Brain microvascular endothelial cell (primary cell): ENCODE measurements around the gene RUBCNL.

Source experiments
- DNase-seq: peaks from one replicate; pipeline ENCODE4 v3.0.0-alpha.2; 2020
- H3K27ac ChIP-seq: fragments of 250-450 bp; sonication (Bioruptor Pico); 2 replicates; pipeline ENCODE4 v1.5.1; 2020; ENCODE audit warnings: mild to moderate bottlenecking, moderate library complexity
- H3K27me3 ChIP-seq: fragments of 250-450 bp; sonication (Bioruptor Pico); replicated peaks from 2 replicates; pipeline ENCODE4 v1.5.1; 2020; ENCODE audit warnings: mild to moderate bottlenecking
- H3K36me3 ChIP-seq: fragments of 250-450 bp; sonication (Bioruptor Pico); replicated peaks from 2 replicates; pipeline ENCODE4 v1.5.1; 2020; ENCODE audit warnings: mild to moderate bottlenecking
- H3K4me3 ChIP-seq: 2 replicates; pipeline ENCODE4 v1.5.1; 2011; ENCODE audit warnings: low read depth, mild to moderate bottlenecking, control low read depth, low read length, moderate library complexity
- in situ Hi-C: cut with HindIII; loops from 2 replicates; pipeline ENCODE4 v1.10.0; 2017; ENCODE audit warnings: low sequenced_read_pairs, low pct_ligation_motif_present
- TF ChIP-seq, protein P1 (sequence below): IDR thresholded peaks from 2 replicates; pipeline ENCODE4 v1.5.1; 2011; ENCODE audit warnings: low read depth, mild to moderate bottlenecking, moderate library complexity, low read length, control low read depth, inconsistent platforms; ENCODE audit errors: missing control alignments

The RUBCNL gene

GRCh38 chr13:46314587-46314986 is 72.5 kb downstream of the RUBCNL start:
- H3K27ac ChIP-seq: no peak overlapping the region
- H3K27me3 ChIP-seq: peaks cover 2% of the 10 kb centered on the region
- in situ Hi-C loops: no loop called here
- no peak for DNase-seq
- H3K36me3 ChIP-seq: no peaks in the 10 kb centered on the region
- H3K4me3 ChIP-seq: no peak overlapping the region
- TF ChIP-seq, protein P1, sequence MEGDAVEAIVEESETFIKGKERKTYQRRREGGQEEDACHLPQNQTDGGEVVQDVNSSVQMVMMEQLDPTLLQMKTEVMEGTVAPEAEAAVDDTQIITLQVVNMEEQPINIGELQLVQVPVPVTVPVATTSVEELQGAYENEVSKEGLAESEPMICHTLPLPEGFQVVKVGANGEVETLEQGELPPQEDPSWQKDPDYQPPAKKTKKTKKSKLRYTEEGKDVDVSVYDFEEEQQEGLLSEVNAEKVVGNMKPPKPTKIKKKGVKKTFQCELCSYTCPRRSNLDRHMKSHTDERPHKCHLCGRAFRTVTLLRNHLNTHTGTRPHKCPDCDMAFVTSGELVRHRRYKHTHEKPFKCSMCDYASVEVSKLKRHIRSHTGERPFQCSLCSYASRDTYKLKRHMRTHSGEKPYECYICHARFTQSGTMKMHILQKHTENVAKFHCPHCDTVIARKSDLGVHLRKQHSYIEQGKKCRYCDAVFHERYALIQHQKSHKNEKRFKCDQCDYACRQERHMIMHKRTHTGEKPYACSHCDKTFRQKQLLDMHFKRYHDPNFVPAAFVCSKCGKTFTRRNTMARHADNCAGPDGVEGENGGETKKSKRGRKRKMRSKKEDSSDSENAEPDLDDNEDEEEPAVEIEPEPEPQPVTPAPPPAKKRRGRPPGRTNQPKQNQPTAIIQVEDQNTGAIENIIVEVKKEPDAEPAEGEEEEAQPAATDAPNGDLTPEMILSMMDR: no peak

DNA sequence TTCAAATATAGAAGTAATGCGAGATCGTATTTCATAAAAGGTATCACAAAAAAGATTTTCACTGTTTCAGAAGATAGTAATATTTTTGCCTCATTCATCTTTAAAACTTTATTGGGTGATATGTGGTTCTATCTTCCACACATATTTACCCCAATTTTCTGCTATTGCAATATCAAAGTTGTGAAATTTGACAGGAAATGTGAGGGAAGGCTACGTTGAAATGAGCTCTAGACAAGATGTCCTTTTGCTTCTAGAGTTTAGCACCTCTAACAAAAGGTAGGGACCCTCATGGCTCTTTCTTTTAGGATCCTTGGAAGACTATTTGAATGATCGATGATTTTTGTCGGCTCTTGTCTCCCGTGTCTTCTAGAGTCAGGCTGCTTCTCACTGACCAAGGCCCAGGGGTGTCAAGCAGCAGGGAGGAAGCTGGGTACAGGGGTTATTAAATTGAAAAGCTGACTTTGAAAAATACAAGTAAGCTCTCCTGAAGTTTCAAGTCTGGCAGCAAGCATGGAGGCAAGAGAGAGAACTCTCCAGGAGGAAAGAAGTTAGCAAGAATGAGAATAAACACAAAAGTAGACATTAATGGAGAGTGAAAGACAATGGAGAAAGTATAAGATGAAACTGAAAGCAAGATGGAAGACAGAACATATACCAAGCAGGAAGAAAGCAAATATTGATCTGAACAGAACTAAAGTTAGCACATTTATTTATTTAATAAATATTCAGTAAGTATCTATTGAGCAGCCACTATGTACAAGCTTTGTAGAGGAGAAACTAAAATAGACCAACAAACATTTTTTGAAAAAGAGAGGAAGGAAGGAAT is 73.4 kb downstream of the RUBCNL start:
- Histone ChIP-seq H3K4me3 (no peak overlapping the region), H3K27me3 (no peaks in the 10 kb centered on the region), H3K36me3 (no peaks in the 10 kb centered on the region), H3K27ac (no peak overlapping the region)
- DNase-seq: no peak
- in situ Hi-C loops: no loop called here
- TF ChIP-seq, protein P1: no peak

GRCh38 chr13:46313024-46313423 is 74.0 kb downstream of the RUBCNL start:
- H3K27ac ChIP-seq: no peak overlapping the region
- no peak overlapping the region for H3K4me3 ChIP-seq
- DNase-seq: no peak
- TF ChIP-seq, protein P1: no peak
- H3K27me3 ChIP-seq: no peaks in the 10 kb centered on the region
- H3K36me3 ChIP-seq: no peaks in the 10 kb centered on the region
- in situ Hi-C loops: no loop called here

- Histone ChIP-seq H3K27me3 (no peaks in the 10 kb centered on the region), H3K4me3 (no peak overlapping the region), H3K27ac (no peak overlapping the region), H3K36me3 (no peaks in the 10 kb centered on the region)
- in situ Hi-C loops: no loop called here
- no peak for DNase-seq
- TF ChIP-seq, protein P1: no peak
These were observed 75.8 kb downstream of the RUBCNL start for GRCh38 chr13:46311217-46311616.

DNA sequence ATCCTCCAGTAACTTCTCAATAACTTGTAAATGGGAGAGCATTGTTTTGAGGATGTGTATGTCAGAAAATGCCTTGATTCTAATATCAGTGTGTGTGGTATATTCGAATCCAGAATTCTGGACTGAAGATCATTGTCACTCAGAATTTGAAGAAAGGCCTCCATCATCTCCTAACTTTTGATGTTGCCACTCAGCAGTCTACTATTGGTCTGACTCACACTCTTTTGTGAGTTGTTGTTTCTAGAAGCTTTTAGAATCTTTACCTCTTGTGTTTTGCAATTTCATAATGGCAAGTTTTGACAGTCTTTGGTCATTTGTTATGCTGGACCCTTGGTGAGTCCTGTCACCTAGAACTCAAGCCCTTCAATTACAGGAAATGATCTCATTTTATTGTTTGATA is 77.0 kb downstream of the RUBCNL start:
- TF ChIP-seq, protein P1: no peak
- Histone ChIP-seq H3K27ac (no peak overlapping the region), H3K27me3 (no peaks in the 10 kb centered on the region), H3K4me3 (no peak overlapping the region), H3K36me3 (no peaks in the 10 kb centered on the region)
- in situ Hi-C loops: no loop called here
- DNase-seq: no peak

GRCh38 chr13:46307554-46307953 is 79.5 kb downstream of the RUBCNL start:
- no peak for DNase-seq
- in situ Hi-C loops: no loop called here
- no peak overlapping the region for H3K4me3 ChIP-seq

More at GRCh38 chr13:46307554-46307953, 79.5 kb downstream of the RUBCNL start:
- no peak overlapping the region for H3K27ac ChIP-seq
- H3K36me3 ChIP-seq: no peaks in the 10 kb centered on the region
- TF ChIP-seq, protein P1: no peak
- no peaks in the 10 kb centered on the region for H3K27me3 ChIP-seq
